Measurements from ENCODE around the gene GDF11.

GDF11 gene

DNA sequence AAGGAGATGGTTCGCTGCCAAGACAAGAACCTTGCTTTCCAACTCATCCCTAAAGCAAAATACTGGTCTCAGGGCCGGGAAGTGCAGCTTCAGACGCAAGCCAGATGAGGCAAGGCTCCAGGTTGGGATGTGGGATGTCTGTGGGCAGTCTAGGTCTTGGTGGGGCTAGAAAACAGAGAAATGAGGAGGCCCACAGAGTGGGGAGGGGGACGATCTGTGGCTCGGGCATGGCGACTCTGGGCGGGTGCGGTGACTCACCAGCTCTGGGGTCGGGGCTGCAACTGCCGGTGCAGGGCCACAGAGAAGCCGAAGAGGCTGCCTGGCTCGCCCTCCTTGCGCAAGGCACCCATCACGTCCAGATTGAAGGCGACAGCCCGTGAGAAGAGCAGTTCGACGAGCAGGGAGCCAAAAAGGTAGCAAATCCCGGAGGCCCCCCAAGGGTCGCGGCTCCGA is 35.7 kb upstream of the GDF11 start:
- Histone ChIP-seq H2AFZ (ENCODE audit: low read length) (no peak overlapping the region), H3K4me3 (ENCODE audit: low read depth, low read length, poor library complexity, severe bottlenecking) (peak overlapping the region; percentile 14), H3K27ac (ENCODE audit: low read depth, low read length, poor library complexity, severe bottlenecking) (no peak overlapping the region), H3K79me2 (ENCODE audit: insufficient read depth, low read length) (no peaks in the 10 kb centered on the region), H3K36me3 (ENCODE audit: insufficient read depth, low read length) (no peaks in the 10 kb centered on the region), H3K4me1 (ENCODE audit: insufficient read depth, low read length, severe bottlenecking) (peaks cover 7% of the 10 kb centered on the region), H3K9me3 (ENCODE audit: low read length) (no peaks in the 10 kb centered on the region), H3K4me2 (ENCODE audit: low read length) (peak overlapping the region; percentile 35; the same call in 1 of the 2 replicates), H3K27me3 (ENCODE audit: insufficient read depth, low read length) (peaks cover 18% of the 10 kb centered on the region), H4K20me1 (ENCODE audit: insufficient read depth, low read length) (no peaks in the 10 kb centered on the region), H3K9ac (ENCODE audit: low read length) (no peak overlapping the region), H3F3A (ENCODE audit: insufficient read depth, low read length) (no peaks in the 10 kb centered on the region), H3K9me2 (ENCODE audit: low read depth, low read length) (no peaks in the 10 kb centered on the region)
- TF ChIP-seq CTCF (IDR thresholded peaks at IDR 0.05; ENCODE audit: low read length) (no peak), EZH2 (IDR thresholded peaks at IDR 0.05; ENCODE audit: borderline replicate concordance, low read length) (no peak)

- Histone ChIP-seq H3K4me1 (ENCODE audit: insufficient read depth, low read length, severe bottlenecking) (peaks cover 7% of the 10 kb centered on the region), H3K9me3 (ENCODE audit: low read length) (no peaks in the 10 kb centered on the region), H3K79me2 (ENCODE audit: insufficient read depth, low read length) (no peaks in the 10 kb centered on the region), H3K27ac (ENCODE audit: low read depth, low read length, poor library complexity, severe bottlenecking) (no peak within 1 kb of the TSS), H4K20me1 (ENCODE audit: insufficient read depth, low read length) (no peaks in the 10 kb centered on the region), H3K4me2 (ENCODE audit: low read length) (peak within 1 kb of the TSS; percentile 65), H3F3A (ENCODE audit: insufficient read depth, low read length) (no peaks in the 10 kb centered on the region), H3K9me2 (ENCODE audit: low read depth, low read length) (no peaks in the 10 kb centered on the region), H3K4me3 (ENCODE audit: low read depth, low read length, poor library complexity, severe bottlenecking) (peak within 1 kb of the TSS; percentile 50), H3K27me3 (ENCODE audit: insufficient read depth, low read length) (peaks cover 17% of the 10 kb centered on the region), H2AFZ (ENCODE audit: low read length) (no peak within 1 kb of the TSS), H3K9ac (ENCODE audit: low read length) (no peak within 1 kb of the TSS), H3K36me3 (ENCODE audit: insufficient read depth, low read length) (no peaks in the 10 kb centered on the region)
- TF ChIP-seq EZH2 (IDR thresholded peaks at IDR 0.05; ENCODE audit: borderline replicate concordance, low read length) (no peak), CTCF (IDR thresholded peaks at IDR 0.05; ENCODE audit: low read length) (no peak)
Measured at GRCh38 chr12:55707841-55708694, 34.9 kb upstream of the GDF11 start, which contains the start of gene ITGA7. Gene ITGA7 (minus strand): TSS chr12:55707904. CDS start chr12:55707682, 222 bp downstream.

DNA sequence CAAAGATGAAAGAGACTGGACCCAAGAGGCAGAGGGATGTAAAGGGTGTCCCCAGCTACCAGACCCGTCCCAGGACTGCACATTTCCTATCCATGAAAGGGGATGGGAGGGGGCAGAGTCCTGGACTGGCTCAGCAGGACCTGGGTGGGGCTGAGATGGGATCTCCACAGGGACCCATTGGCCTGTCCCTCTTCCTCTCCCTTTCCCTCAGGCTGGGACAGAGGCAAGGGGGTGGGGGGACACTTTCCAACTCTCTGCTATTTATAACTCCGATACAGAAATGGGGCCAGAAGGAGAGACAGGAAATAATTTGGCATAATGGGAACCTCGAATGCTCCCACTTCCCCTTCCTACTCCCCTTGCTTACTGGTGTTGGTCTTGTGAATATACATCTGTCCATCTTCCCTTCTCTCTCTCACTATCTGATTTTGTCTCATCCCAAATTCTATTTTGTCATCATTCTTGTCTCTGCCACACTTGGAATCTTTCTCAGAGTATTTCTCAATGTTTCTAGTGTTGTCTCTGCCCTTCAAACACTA is 34.2 kb upstream of the GDF11 start:
- H4K20me1 ChIP-seq (ENCODE audit: insufficient read depth, low read length): no peaks in the 10 kb centered on the region
- TF ChIP-seq CTCF (IDR thresholded peaks at IDR 0.05; ENCODE audit: low read length) (no peak), EZH2 (IDR thresholded peaks at IDR 0.05; ENCODE audit: borderline replicate concordance, low read length) (no peak)
- no peaks in the 10 kb centered on the region for H3K36me3 ChIP-seq (ENCODE audit: insufficient read depth, low read length)
- H3K4me1 ChIP-seq (ENCODE audit: insufficient read depth, low read length, severe bottlenecking): peaks cover 7% of the 10 kb centered on the region
- peaks cover 14% of the 10 kb centered on the region for H3K27me3 ChIP-seq (ENCODE audit: insufficient read depth, low read length)
- no peaks in the 10 kb centered on the region for H3F3A ChIP-seq (ENCODE audit: insufficient read depth, low read length)
- H3K27ac ChIP-seq (ENCODE audit: low read depth, low read length, poor library complexity, severe bottlenecking): no peak overlapping the region
- H3K4me3 ChIP-seq (ENCODE audit: low read depth, low read length, poor library complexity, severe bottlenecking): no peak overlapping the region
- no peak overlapping the region for H3K9ac ChIP-seq (ENCODE audit: low read length)
- no peaks in the 10 kb centered on the region for H3K9me3 ChIP-seq (ENCODE audit: low read length)
- no peaks in the 10 kb centered on the region for H3K9me2 ChIP-seq (ENCODE audit: low read depth, low read length)
- H3K79me2 ChIP-seq (ENCODE audit: insufficient read depth, low read length): no peaks in the 10 kb centered on the region
- H3K4me2 ChIP-seq (ENCODE audit: low read length): no peak overlapping the region
- no peak overlapping the region for H2AFZ ChIP-seq (ENCODE audit: low read length)
